GM12892 (cell line): Measurements from ENCODE around the gene NSD1.

Experiments used
- POLR2A ChIP-seq: IDR thresholded peaks from 2 replicates; pipeline ENCODE4 v1.6.1; 2011; ENCODE audit warnings: low read depth, low read length, control low read depth
- POLR2AphosphoS5 ChIP-seq: IDR thresholded peaks from 2 replicates; pipeline ENCODE4 v1.6.1; 2011; ENCODE audit warnings: low read depth, low read length, control low read depth

- TF ChIP-seq POLR2A: no peak
- TF ChIP-seq POLR2AphosphoS5: no peak
Measured at GRCh38 chr5:177189416-177189815, 55.8 kb downstream of the NSD1 start.
